Thymus (tissue), 11 donors: ENCODE results near the gene ENAH. TPM values are rescaled to one million over a fixed set of nuclear protein-coding genes. Genes with fewer than 3 reads are reported as not detected.

Experiments
- DNase-seq, 9 donors: peaks; one replicate each; pipeline ENCODE4 v3.0.0-alpha.2; 2013; ENCODE audit warnings: low spot score in 9 of 9, low read depth in 6 of 9, missing footprints in 1 of 9
- H3K27ac ChIP-seq, 2 donors: one replicate each; pipeline ENCODE4 v1.5.1; 2013; ENCODE audit warnings: control low read depth in 1 of 2, low read depth in 1 of 2, low read length in 1 of 2, mild to moderate bottlenecking in 1 of 2, moderate library complexity in 1 of 2
- H3K27me3 ChIP-seq, 2 donors: one replicate each; pipeline ENCODE4 v1.5.1; 2013; ENCODE audit warnings: low read length in 1 of 2; ENCODE audit not compliant: control insufficient read depth in 2 of 2, insufficient read depth in 1 of 2
- H3K36me3 ChIP-seq, 2 donors: one replicate each; pipeline ENCODE4 v1.5.1; 2013; ENCODE audit warnings: low read length in 1 of 2, mild to moderate bottlenecking in 1 of 2, moderate library complexity in 1 of 2; ENCODE audit not compliant: control insufficient read depth in 2 of 2, insufficient read depth in 2 of 2
- H3K4me1 ChIP-seq, 2 donors: one replicate each; pipeline ENCODE4 v1.5.1; 2013; ENCODE audit warnings: low read length in 2 of 2; ENCODE audit not compliant: control insufficient read depth in 2 of 2, insufficient read depth in 2 of 2
- H3K4me3 ChIP-seq, 2 donors: one replicate each; pipeline ENCODE4 v1.5.1; 2013; ENCODE audit warnings: low read length in 2 of 2, control low read depth in 1 of 2, mild to moderate bottlenecking in 1 of 2
- H3K9me3 ChIP-seq, 2 donors: one replicate each; pipeline ENCODE4 v1.5.1; 2013; ENCODE audit warnings: low read length in 1 of 2, mild to moderate bottlenecking in 1 of 2; ENCODE audit not compliant: control insufficient read depth in 2 of 2, insufficient read depth in 1 of 2
- WGBS: extraction: QIAGEN DNeasy Blood & Tissue Kit; methylation state at CpG from one replicate; pipeline ENCODE4 v1.1.7; 2013; 5-methylcytosine and 5-hydroxymethylcytosine counted together
- polyA plus RNA-seq: library from polyadenylated mRNA; stranded (reverse); fragments of 200-250 nt; gene quantifications from one replicate; pipeline ENCODE4 v1.2.3, GENCODE V29; 2013
- total RNA-seq: library from RNA; stranded (reverse); fragments of 120-200 nt; gene quantifications from one replicate; pipeline ENCODE4 v1.2.4, GENCODE V29; 2013
- donor health status: healthy.

The ENAH gene
- total and polyA plus RNA-seq, 2 donors, result 18.3 to 19.5 TPM

DNA sequence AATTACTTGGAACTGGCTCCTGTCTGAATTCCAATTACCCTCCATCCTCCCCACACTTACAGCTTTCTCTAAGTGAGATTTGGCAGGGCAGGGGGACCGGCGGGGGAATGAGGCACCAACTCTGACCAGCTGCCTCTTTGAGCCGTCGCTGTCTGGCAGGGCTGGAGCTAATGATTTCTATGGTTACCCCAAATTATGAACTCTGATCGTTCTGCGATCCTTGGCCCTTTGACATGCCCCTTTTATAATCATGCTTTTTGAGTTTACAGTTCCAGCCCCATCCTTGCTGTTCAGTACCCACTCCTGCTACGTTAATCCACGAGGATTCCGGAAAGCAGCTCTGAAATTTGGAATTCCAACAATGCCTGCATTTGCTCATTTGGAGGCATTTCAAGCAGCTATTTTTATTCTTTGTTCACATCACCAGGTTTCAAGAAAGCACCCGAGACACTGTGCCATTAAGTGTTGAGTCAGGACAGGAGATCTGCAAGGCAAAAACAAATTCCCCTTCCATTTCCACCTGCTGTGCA, 170.4 kb downstream of the ENAH start:
- H3K27me3 ChIP-seq, result no peaks in the 10 kb centered on the region

DNA sequence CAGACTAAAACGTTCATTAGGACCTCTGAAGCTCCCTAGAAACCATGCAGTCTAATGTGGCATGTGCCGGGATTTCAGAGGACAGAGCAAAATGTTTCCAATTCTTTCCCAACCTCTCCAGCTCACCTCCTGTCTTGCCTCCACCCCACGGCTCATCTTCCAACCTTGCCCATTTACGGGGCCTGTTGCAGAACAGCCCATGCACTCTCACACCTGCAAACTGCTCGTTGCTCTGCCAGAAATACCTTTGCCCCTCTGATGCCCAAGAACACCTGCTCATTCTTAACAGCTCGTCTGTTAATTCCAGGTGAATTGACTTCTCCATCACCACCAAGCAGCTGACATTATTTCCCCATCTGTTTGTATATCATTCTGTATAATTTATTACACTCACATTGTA, 171.2 kb downstream of the ENAH start:
- Histone ChIP-seq H3K4me3 (no peak overlapping the region), H3K4me1 (peaks cover 0 to 26% of the 10 kb centered on the region in 2 donors), H3K36me3 (no peaks in the 10 kb centered on the region), H3K9me3 (no peaks in the 10 kb centered on the region), H3K27me3 (no peaks in the 10 kb centered on the region), H3K27ac (no peak overlapping the region)
- DNase-seq, result no peak
- 84% methylated on average over 6 of the region's 6 CpGs for WGBS

More for the DNA sequence above, 170.4 kb downstream of the ENAH start:
- 95% methylated on average over 10 of the region's 10 CpGs for WGBS
- no peak for DNase-seq
- Histone ChIP-seq H3K36me3 (no peaks in the 10 kb centered on the region), H3K4me1 (peaks cover 0 to 26% of the 10 kb centered on the region in 2 donors), H3K27ac (no peak overlapping the region), H3K4me3 (no peak overlapping the region), H3K9me3 (no peaks in the 10 kb centered on the region)

DNA sequence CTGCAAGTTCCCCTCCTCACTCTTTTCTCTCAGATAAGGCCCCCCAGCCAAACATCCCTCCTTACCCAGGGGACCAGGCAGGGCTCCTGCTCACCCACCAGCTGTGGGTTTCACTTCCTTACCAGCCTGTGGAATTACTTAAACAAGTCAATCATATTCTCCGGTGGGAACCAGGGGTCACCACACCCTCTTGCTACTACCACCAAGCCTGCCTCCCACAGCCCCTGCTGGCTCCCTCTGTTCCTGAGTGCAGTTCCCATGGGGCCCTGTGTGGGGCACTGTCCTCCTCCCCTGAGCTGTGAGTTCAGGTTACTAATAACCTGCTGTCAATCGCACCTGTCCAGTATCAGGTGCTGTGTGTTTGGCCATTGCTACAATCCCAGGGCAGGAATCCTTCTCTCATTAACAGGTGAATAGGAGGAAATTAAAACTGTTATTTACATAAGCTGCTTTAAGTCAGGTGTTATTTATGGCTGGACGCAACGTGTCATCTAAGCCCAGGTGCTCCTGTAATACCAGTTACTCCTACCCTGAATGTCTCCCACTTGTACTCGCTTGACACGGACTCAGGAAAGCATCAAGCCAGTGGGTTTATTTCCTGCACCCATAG, 172.0 kb downstream of the ENAH start:
- Histone ChIP-seq H3K4me3 (no peak overlapping the region), H3K27me3 (no peaks in the 10 kb centered on the region), H3K4me1 (peaks cover 0 to 30% of the 10 kb centered on the region in 2 donors), H3K27ac (no peak overlapping the region), H3K9me3 (no peaks in the 10 kb centered on the region), H3K36me3 (no peaks in the 10 kb centered on the region)
- 75% methylated on average over 6 of the region's 6 CpGs for WGBS
- DNase-seq, result peak in 2 of 9 donors; percentile 52 to 59

DNA sequence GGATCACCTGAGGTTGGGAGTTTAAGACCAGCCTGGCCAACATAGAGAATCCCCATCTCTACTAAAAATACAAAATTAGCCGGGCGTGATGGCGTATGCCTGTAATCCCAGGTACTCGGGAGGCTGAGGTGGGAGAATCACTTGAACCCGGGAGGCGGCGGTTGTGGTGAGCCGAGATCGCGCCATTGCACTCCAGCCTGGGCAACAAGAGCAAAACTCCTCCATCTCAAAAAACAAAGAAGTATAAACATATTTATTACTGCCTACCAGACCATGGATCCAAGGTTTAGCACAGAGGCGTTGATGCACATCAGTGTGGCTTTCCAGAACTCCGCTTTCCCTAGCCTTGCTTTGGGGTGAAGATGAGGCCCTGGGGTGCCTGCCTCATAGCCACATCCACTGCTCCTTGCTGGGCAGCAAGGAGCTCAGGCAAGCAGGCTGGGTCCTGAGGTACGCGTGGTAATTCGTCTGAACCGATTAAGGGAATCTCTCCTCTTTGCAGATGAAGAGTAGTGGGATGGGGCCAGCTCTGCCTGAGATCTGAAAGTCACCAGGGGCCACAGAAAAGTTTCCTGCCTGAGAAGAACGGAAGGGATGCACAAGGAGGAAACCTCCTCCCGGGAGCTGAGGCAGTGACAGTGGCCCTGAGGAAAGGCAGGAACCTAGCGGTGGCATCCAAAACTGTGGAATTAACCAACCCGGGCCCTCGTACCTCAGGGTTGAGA, 172.8 kb downstream of the ENAH start:
- no peak for DNase-seq

DNA sequence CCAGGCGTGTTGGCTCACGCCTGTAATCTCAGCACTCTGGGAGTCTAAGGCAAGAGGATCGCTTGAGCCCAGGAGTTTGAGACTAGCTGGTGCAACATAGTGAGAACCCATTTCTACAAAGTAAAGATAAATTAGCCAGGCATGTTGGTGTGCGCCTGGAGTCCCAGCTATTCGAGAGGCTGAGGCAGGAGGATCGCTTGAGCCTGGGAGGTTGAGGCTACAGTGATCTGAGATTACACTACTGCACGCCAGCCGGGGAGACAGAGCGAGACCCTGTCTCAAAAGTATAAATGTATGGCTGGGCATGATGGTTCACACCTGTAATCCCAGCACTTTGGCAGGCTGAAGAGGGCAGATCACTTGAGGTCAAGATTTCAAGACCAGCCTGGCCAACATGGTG, 173.6 kb downstream of the ENAH start:
- Histone ChIP-seq H3K4me1 (peaks cover 0 to 30% of the 10 kb centered on the region in 2 donors), H3K36me3 (no peaks in the 10 kb centered on the region)
- 98% methylated on average over 9 of the region's 9 CpGs for WGBS

More for the DNA sequence above, 172.8 kb downstream of the ENAH start:
- H3K4me3 ChIP-seq, result no peak overlapping the region
- H3K4me1 ChIP-seq, result peaks cover 0 to 31% of the 10 kb centered on the region in 2 donors
- no peaks in the 10 kb centered on the region for H3K27me3 ChIP-seq
- no peaks in the 10 kb centered on the region for H3K36me3 ChIP-seq
- H3K27ac ChIP-seq, result no peak overlapping the region
- no peaks in the 10 kb centered on the region for H3K9me3 ChIP-seq
- 92% methylated on average over 21 of the region's 21 CpGs for WGBS

DNA sequence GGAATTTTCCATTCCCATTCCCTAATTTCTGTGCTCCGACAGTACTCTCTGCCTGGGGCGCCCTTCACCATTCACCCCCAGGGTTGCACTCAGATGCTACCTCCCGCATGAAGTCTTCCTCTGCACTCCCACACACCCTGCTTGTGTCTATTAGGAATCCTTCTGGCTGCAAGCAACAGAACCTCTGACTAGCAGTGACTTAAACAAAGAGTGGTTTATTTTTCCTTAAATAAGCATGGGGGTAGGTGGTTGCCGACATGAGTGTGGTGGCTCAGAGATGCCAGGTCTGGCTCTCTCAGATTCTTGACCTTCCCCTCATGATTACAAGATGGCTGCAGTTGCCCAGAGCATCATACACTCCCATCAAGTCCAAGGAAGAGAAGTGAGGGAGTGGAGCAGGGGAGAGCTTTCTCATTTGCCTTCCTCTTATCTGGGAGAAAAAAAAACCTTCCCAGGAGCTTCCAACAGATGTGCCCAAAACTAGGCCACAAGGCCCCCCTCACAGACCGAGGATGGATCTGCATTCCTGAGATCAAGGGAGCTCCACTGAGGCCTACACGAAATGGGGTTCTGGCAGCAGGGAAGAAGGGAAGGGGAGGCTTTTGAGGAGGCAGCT, 175.5 kb downstream of the ENAH start:
- Histone ChIP-seq H3K27ac (no peak overlapping the region), H3K36me3 (no peaks in the 10 kb centered on the region), H3K9me3 (peaks cover 0 to 5% of the 10 kb centered on the region in 2 donors), H3K27me3 (no peaks in the 10 kb centered on the region), H3K4me3 (no peak overlapping the region), H3K4me1 (peaks cover 0 to 39% of the 10 kb centered on the region in 2 donors)
- DNase-seq, result no peak
- WGBS, result 89% methylated on average over 6 of the region's 6 CpGs

More for the DNA sequence above, 173.6 kb downstream of the ENAH start:
- Histone ChIP-seq H3K27ac (no peak overlapping the region), H3K9me3 (peaks cover 0 to under 1% of the 10 kb centered on the region in 2 donors), H3K27me3 (no peaks in the 10 kb centered on the region), H3K4me3 (no peak overlapping the region)
- no peak for DNase-seq

DNA sequence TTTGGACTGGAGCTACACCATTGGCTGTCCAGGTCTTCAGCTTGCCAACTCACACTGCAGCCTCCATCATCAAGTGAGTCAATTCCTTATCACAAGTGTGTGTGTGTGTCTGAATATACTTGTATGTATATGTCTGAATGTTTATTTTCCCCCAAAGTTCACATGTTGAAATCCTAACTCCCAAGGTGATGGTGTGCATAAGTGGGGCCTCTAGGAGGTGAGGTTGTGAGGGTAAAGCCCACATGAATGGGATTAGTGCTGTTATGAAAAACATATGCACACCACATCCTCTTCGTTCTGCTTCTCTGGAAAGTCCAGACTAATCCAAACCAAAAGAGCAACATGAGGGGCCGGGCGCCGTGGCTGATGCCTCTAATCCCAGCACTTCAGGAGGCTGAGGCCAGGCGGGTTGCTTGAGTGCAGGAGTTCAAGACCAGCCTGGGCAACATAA, 176.4 kb downstream of the ENAH start:
- H3K36me3 ChIP-seq, result no peaks in the 10 kb centered on the region
- no peak overlapping the region for H3K4me3 ChIP-seq
- WGBS, result 77% methylated on average over 5 of the region's 5 CpGs

DNA sequence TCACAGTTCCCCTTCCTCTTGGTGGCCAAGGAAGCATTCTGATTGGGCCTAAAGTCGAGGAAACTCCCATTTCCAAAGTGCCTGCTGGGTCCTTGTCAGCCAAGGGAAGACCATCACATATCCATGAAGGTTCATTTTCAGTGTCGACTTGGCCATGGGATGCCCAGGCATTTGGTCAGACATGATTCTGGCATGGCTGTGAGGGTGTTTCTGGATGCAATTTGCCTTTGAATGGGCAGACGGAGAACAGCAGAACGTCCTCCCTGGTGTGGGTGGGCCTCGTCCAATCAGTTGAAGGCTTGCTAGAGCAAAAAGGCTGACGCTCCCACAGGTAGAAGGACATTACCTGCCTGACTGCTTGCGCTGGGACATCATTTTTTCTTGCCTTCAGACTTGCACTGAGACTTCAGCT, 176.8 kb downstream of the ENAH start:
- Histone ChIP-seq H3K4me1 (peaks cover 2 to 49% of the 10 kb centered on the region in 2 donors), H3K27ac (no peak overlapping the region), H3K36me3 (no peaks in the 10 kb centered on the region), H3K4me3 (no peak overlapping the region), H3K9me3 (peaks cover 0 to 5% of the 10 kb centered on the region in 2 donors), H3K27me3 (no peaks in the 10 kb centered on the region)
- no peak for DNase-seq
- 99% methylated on average over 7 of the region's 7 CpGs for WGBS

More for the DNA sequence above, 176.4 kb downstream of the ENAH start:
- no peaks in the 10 kb centered on the region for H3K27me3 ChIP-seq
- DNase-seq, result no peak
- peaks cover 0 to 44% of the 10 kb centered on the region in 2 donors for H3K4me1 ChIP-seq
- no peak overlapping the region for H3K27ac ChIP-seq
- peaks cover 0 to 5% of the 10 kb centered on the region in 2 donors for H3K9me3 ChIP-seq
